Measurements from ENCODE around the gene ATXN7L2.
A peak's percentile ranks its signal among the peaks of the same experiment; 100 is the strongest.

ATXN7L2 gene

GRCh38 chr1:109482791-109483671 lies 674 bp upstream of the ATXN7L2 start:
- Histone ChIP-seq H3K4me3 (ENCODE audit: low read depth, low read length) (peak overlapping the region; percentile 66), H3K27me3 (replicated peaks) (no peaks in the 10 kb centered on the region), H3K36me3 (replicated peaks) (peaks cover 4% of the 10 kb centered on the region), H3K27ac (no peak overlapping the region)
- TF ChIP-seq CTCF (IDR thresholded peaks at IDR 0.05; ENCODE audit: low read depth, low read length, missing control alignments): peak; percentile 29
- DNase-seq: no peak
- in situ Hi-C loops (cut with HindIII; ENCODE audit: low pct_ligation_motif_present, low sequenced_read_pairs): no loop called here

GRCh38 chr1:109484519-109484975 lies 842 bp downstream of the ATXN7L2 start:
- in situ Hi-C loops (cut with HindIII; ENCODE audit: low pct_ligation_motif_present, low sequenced_read_pairs): no loop called here
- peaks cover 9% of the 10 kb centered on the region for H3K36me3 ChIP-seq (replicated peaks)
- no peak for DNase-seq
- H3K27me3 ChIP-seq (replicated peaks): no peaks in the 10 kb centered on the region
- peak overlapping the region; percentile 91 for H3K4me3 ChIP-seq (ENCODE audit: low read depth, low read length)
- TF ChIP-seq CTCF (IDR thresholded peaks at IDR 0.05; ENCODE audit: low read depth, low read length, missing control alignments): no peak
- no peak overlapping the region for H3K27ac ChIP-seq

GRCh38 chr1:109485001-109485400 lies 1.3 kb downstream of the ATXN7L2 start:
- Histone ChIP-seq H3K4me3 (ENCODE audit: low read depth, low read length) (peak overlapping the region; percentile 91), H3K36me3 (replicated peaks) (peaks cover 9% of the 10 kb centered on the region), H3K27me3 (replicated peaks) (no peaks in the 10 kb centered on the region), H3K27ac (no peak overlapping the region)
- no peak for TF ChIP-seq CTCF (IDR thresholded peaks at IDR 0.05; ENCODE audit: low read depth, low read length, missing control alignments)
- DNase-seq: no peak
- in situ Hi-C loops (cut with HindIII; ENCODE audit: low pct_ligation_motif_present, low sequenced_read_pairs): no loop called here

GRCh38 chr1:109487261-109487660 lies 3.6 kb downstream of the ATXN7L2 start:
- TF ChIP-seq CTCF (IDR thresholded peaks at IDR 0.05; ENCODE audit: low read depth, low read length, missing control alignments): no peak
- H3K36me3 ChIP-seq (replicated peaks): peaks cover 9% of the 10 kb centered on the region
- in situ Hi-C loops (cut with HindIII; ENCODE audit: low pct_ligation_motif_present, low sequenced_read_pairs): no loop called here

GRCh38 chr1:109488201-109488600 lies 4.5 kb downstream of the ATXN7L2 start:
- in situ Hi-C loops (cut with HindIII; ENCODE audit: low pct_ligation_motif_present, low sequenced_read_pairs): no loop called here
- Histone ChIP-seq H3K4me3 (ENCODE audit: low read depth, low read length) (no peak overlapping the region), H3K27ac (no peak overlapping the region), H3K36me3 (replicated peaks) (peaks cover 9% of the 10 kb centered on the region), H3K27me3 (replicated peaks) (no peaks in the 10 kb centered on the region)
- no peak for DNase-seq
- TF ChIP-seq CTCF (IDR thresholded peaks at IDR 0.05; ENCODE audit: low read depth, low read length, missing control alignments): peak; percentile 22

More at GRCh38 chr1:109487261-109487660, 3.6 kb downstream of the ATXN7L2 start:
- H3K4me3 ChIP-seq (ENCODE audit: low read depth, low read length): no peak overlapping the region
- no peak overlapping the region for H3K27ac ChIP-seq
- DNase-seq: no peak
- H3K27me3 ChIP-seq (replicated peaks): no peaks in the 10 kb centered on the region

All from brain microvascular endothelial cell (primary cell).